Panc1 (cell line): ENCODE measurements around the gene FAM167B. TPM values are rescaled to one million over a fixed set of nuclear protein-coding genes. Genes with fewer than 3 reads are reported as not detected.

Experiments used
- ATAC-seq: fragments of 200-7000 bp; cut with Tn5 transposase; 2 replicates; pipeline ENCODE4 v1.9.1; 2020; ENCODE audit warnings: mild to moderate bottlenecking, moderate library complexity
- BruUV-seq: library from RNA; stranded (reverse); fragments of 400-500 nt; replicated peaks from 2 replicates; lab custom pipeline; 2021; lab: Mats Ljungman, UMichigan
- CTCF ChIA-PET: fragments of 300-600 bp; sonication (Branson Sonifier 250); formaldehyde crosslinking; loops from one replicate; lab custom pipeline; 2022; ENCODE audit warnings: antibody characterized with exemption; lab: Charles Lee
- POLR2A ChIA-PET: fragments of 300-600 bp; sonication (Branson Sonifier 250); formaldehyde crosslinking; loops from one replicate; lab custom pipeline; 2022; ENCODE audit warnings: antibody characterized with exemption; lab: Charles Lee
- DNase-seq: peaks from one replicate; pipeline ENCODE4 v3.0.0-alpha.2; 2010; ENCODE audit warnings: low read depth, low spot score
- H3K27ac ChIP-seq: 2 replicates; pipeline ENCODE4 v1.5.1; 2011; ENCODE audit warnings: mild to moderate bottlenecking, low read length, inconsistent platforms
- H3K27me3 ChIP-seq: fragments of 200-500 bp; sonication (Bioruptor generic); 2 replicates; pipeline ENCODE4 v1.6.0; 2014; ENCODE audit warnings: low read length, inconsistent platforms; ENCODE audit not compliant: control insufficient read depth, insufficient read depth
- H3K36me3 ChIP-seq: fragments of 200-500 bp; sonication (Bioruptor generic); 2 replicates; pipeline ENCODE4 v1.5.1; 2014; ENCODE audit warnings: inconsistent platforms, mild to moderate bottlenecking, low read length, moderate library complexity; ENCODE audit not compliant: control insufficient read depth, insufficient read depth
- H3K4me1 ChIP-seq: 2 replicates; pipeline ENCODE4 v1.5.1; 2011; ENCODE audit warnings: inconsistent platforms, mild to moderate bottlenecking, low read length, moderate library complexity; ENCODE audit not compliant: control insufficient read depth, insufficient read depth
- H3K4me3 ChIP-seq, 2 experiments: 2 replicates each; pipeline ENCODE4 v1.5.1; 2011 to 2012; ENCODE audit warnings: low read depth in 2 of 2, low read length in 2 of 2, mild to moderate bottlenecking in 2 of 2, inconsistent platforms in 1 of 2, moderate library complexity in 1 of 2
- H3K9me3 ChIP-seq: fragments of 200-500 bp; sonication (Bioruptor generic); 2 replicates; pipeline ENCODE4 v1.5.1; 2014; ENCODE audit warnings: low read depth, mild to moderate bottlenecking, inconsistent platforms, low read length, moderate library complexity; ENCODE audit not compliant: control insufficient read depth, insufficient read depth
- POLR2AphosphoS5 ChIP-seq: IDR thresholded peaks from 2 replicates; pipeline ENCODE4 v1.6.1; 2012; ENCODE audit warnings: mild to moderate bottlenecking, low read depth, low read length, moderate library complexity
- REST ChIP-seq, 2 experiments: IDR thresholded peaks; 2 replicates each; pipeline ENCODE4 v1.6.1; 2011 to 2012; ENCODE audit warnings: low read depth in 2 of 2, control low read depth in 1 of 2, low read length in 1 of 2, mild to moderate bottlenecking in 1 of 2, moderate library complexity in 1 of 2; ENCODE audit not compliant: insufficient read depth in 1 of 2
- SIN3A ChIP-seq: IDR thresholded peaks from 2 replicates; pipeline ENCODE4 v1.6.1; 2012; ENCODE audit warnings: low read depth, mild to moderate bottlenecking, low read length, moderate library complexity, borderline replicate concordance; ENCODE audit not compliant: insufficient read depth
- TCF7L2 ChIP-seq: IDR thresholded peaks from 2 replicates; pipeline ENCODE4 v1.6.1; 2011; ENCODE audit warnings: mild to moderate bottlenecking, low read depth, low read length, inconsistent platforms
- in situ Hi-C: cut with HindIII; loops from 2 replicates; pipeline ENCODE4 v1.10.0; 2016; ENCODE audit warnings: low sequenced_read_pairs, low pct_unique_long_range_greater_than_20kb
- intact Hi-C: fragments of 100-400 bp; cut with micrococcal nuclease; formaldehyde crosslinking; loops from one replicate; pipeline ENCODE4 v1.10.0; 2022; ENCODE audit not compliant: unreplicated experiment
- total RNA-seq: library from RNA; stranded (reverse); gene quantifications from one replicate; pipeline ENCODE4 v1.2.1, GENCODE V29; 2021; ENCODE audit not compliant: unreplicated experiment
- TF ChIP-seq, protein P1 (sequence below): fragments of 450-650 bp; IDR thresholded peaks from 2 replicates; pipeline ENCODE4 v1.5.1; 2017; ENCODE audit warnings: mild to moderate bottlenecking

The FAM167B gene
- total RNA-seq, 1 experiment from 2014 or later: 1.9 TPM

DNA sequence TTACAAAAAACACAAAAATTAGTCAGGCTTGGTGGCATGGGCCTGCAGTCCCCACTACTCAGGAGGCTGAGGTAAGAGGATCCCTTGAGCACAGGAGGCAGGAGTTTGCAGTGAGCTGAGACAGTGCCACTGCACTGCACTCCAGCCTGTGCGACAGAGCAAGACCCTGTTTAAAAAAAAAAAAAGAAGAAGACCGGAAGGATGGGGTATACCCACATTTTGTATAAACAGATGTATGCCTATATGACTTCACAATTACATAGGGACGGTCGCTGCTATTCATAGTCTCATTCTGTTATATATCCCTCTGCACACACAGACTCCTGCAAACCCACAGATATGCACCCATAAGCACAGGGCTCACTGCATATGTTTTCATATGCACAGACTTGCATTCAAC lies 16.7 kb downstream of the FAM167B start:
- intact Hi-C loops: no loop called here
- in situ Hi-C loops: no loop called here
- DNase-seq: no peak
- ATAC-seq: no peak
- Histone ChIP-seq H3K36me3 (no peaks in the 10 kb centered on the region), H3K4me1 (peaks cover 6% of the 10 kb centered on the region; the same call in 1 of the 2 replicates), H3K27me3 (no peaks in the 10 kb centered on the region), H3K4me3 (no peak overlapping the region), H3K27ac (no peak overlapping the region), H3K9me3 (no peaks in the 10 kb centered on the region)
- no TSS peak for BruUV-seq
- ChIA-PET POLR2A (no interaction called here), CTCF (no interaction called here)
- TF ChIP-seq, protein P1, sequence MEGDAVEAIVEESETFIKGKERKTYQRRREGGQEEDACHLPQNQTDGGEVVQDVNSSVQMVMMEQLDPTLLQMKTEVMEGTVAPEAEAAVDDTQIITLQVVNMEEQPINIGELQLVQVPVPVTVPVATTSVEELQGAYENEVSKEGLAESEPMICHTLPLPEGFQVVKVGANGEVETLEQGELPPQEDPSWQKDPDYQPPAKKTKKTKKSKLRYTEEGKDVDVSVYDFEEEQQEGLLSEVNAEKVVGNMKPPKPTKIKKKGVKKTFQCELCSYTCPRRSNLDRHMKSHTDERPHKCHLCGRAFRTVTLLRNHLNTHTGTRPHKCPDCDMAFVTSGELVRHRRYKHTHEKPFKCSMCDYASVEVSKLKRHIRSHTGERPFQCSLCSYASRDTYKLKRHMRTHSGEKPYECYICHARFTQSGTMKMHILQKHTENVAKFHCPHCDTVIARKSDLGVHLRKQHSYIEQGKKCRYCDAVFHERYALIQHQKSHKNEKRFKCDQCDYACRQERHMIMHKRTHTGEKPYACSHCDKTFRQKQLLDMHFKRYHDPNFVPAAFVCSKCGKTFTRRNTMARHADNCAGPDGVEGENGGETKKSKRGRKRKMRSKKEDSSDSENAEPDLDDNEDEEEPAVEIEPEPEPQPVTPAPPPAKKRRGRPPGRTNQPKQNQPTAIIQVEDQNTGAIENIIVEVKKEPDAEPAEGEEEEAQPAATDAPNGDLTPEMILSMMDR: no peak
- TF ChIP-seq TCF7L2 (no peak), REST (IDR thresholded peaks at IDR 0.05; ENCODE audit: insufficient read depth in 1 of 2, low read depth in 2 of 2, low read length in 1 of 2) (no peak), POLR2AphosphoS5 (no peak), SIN3A (no peak)

DNA sequence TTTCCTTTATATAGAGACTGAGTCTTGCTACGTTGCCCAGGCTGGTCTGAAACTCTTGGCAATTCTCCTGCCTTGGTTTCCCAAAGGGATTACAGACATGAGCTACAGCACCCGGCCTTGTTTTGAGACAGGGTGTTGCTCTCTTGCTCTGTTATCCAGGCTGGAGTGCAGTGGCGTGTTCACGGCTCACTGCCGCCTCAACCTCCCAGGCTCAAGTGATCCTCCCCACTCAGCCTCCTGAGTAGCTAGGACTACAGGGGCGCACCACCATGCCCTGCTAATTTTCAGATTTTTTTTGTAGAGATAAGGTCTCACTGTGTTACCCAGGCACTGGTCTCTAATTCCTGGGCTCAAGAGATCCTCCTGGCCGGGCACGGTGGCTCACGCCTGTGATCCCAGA lies 18.8 kb downstream of the FAM167B start:
- H3K36me3 ChIP-seq: no peaks in the 10 kb centered on the region
- H3K4me3 ChIP-seq: no peak overlapping the region
- no peaks in the 10 kb centered on the region for H3K9me3 ChIP-seq
- no peak overlapping the region for H3K27ac ChIP-seq
- peaks cover 6% of the 10 kb centered on the region; the same call in 1 of the 2 replicates for H3K4me1 ChIP-seq
- ChIA-PET POLR2A (no interaction called here), CTCF (no interaction called here)
- DNase-seq: no peak
- intact Hi-C loops (no loop called here), in situ Hi-C loops (no loop called here)
- no peaks in the 10 kb centered on the region for H3K27me3 ChIP-seq
- TF ChIP-seq POLR2AphosphoS5 (no peak), TCF7L2 (no peak), REST (IDR thresholded peaks at IDR 0.05; ENCODE audit: insufficient read depth in 1 of 2, low read depth in 2 of 2, low read length in 1 of 2) (no peak), SIN3A (no peak)
- TF ChIP-seq, protein P1: no peak
- no TSS peak for BruUV-seq
- ATAC-seq: no peak
